GM12892 (cell line): Measurements from ENCODE around the gene CBARP.

Source experiments
- POLR2A ChIP-seq: IDR thresholded peaks from 2 replicates; pipeline ENCODE4 v1.6.1; 2011; ENCODE audit warnings: low read depth, low read length, control low read depth
- POLR2AphosphoS5 ChIP-seq: IDR thresholded peaks from 2 replicates; pipeline ENCODE4 v1.6.1; 2011; ENCODE audit warnings: low read depth, low read length, control low read depth
- TAF1 ChIP-seq: IDR thresholded peaks from 2 replicates; pipeline ENCODE4 v1.6.1; 2011; ENCODE audit warnings: low read depth, mild to moderate bottlenecking, control low read depth, low read length, borderline replicate concordance

- TF ChIP-seq POLR2AphosphoS5 (peak; percentile 71), POLR2A (peak; percentile 42; the same call in 1 of the 2 replicates), TAF1 (no peak)
These were observed 20.3 kb upstream of the CBARP start for GRCh38 chr19:1258163-1258492.
